ENCODE measurements around the gene ABCD2. TPM values are rescaled to one million over a fixed set of nuclear protein-coding genes. Genes with fewer than 3 reads are reported as not detected.
"Not testable (repeated sequence)": the region's sequence is repeated elsewhere in the genome, so short reads cannot be mapped to it uniquely, and the experiment has no call there.

ABCD2 gene
- total RNA-seq, 1 donor from 2014 or later, result 0.34 TPM

- DNase-seq (ENCODE audit: low spot score in 2 of 2, unreplicated experiment in 2 of 2), result no peak
- no peak for TF ChIP-seq CTCF (IDR thresholded peaks at IDR 0.05; ENCODE audit: unreplicated experiment)
- Mint-ChIP-seq H3K36me3 (no peaks in the 10 kb centered on the region), H3K27me3 (ENCODE audit: low read depth) (no peaks in the 10 kb centered on the region), H3K4me3 (no peak overlapping the region), H3K4me1 (no peaks in the 10 kb centered on the region), H3K9me3 (no peaks in the 10 kb centered on the region), H3K27ac (no peak overlapping the region)
Observed at GRCh38 chr12:39605501-39605900, 14.1 kb downstream of the ABCD2 start.

GRCh38 chr12:39603065-39603464 is 16.5 kb downstream of the ABCD2 start:
- no peak for TF ChIP-seq CTCF (IDR thresholded peaks at IDR 0.05; ENCODE audit: unreplicated experiment)
- H3K27ac Mint-ChIP-seq, result no peak overlapping the region
- no peak for DNase-seq (ENCODE audit: low spot score in 2 of 2, unreplicated experiment in 2 of 2)
- H3K27me3 Mint-ChIP-seq (ENCODE audit: low read depth), result no peaks in the 10 kb centered on the region
- no peaks in the 10 kb centered on the region for H3K4me1 Mint-ChIP-seq
- H3K36me3 Mint-ChIP-seq, result no peaks in the 10 kb centered on the region
- H3K9me3 Mint-ChIP-seq, result no peaks in the 10 kb centered on the region
- no peak overlapping the region for H3K4me3 Mint-ChIP-seq

GRCh38 chr12:39601951-39602350 is 17.7 kb downstream of the ABCD2 start:
- H3K4me1 Mint-ChIP-seq; H3K27ac Mint-ChIP-seq; DNase-seq (ENCODE audit: low spot score in 2 of 2, unreplicated experiment in 2 of 2); H3K9me3 Mint-ChIP-seq; H3K36me3 Mint-ChIP-seq; H3K27me3 Mint-ChIP-seq (ENCODE audit: low read depth); H3K4me3 Mint-ChIP-seq: not testable (repeated sequence)

GRCh38 chr12:39595928-39596327 is 23.7 kb downstream of the ABCD2 start:
- no peak for DNase-seq (ENCODE audit: low spot score in 2 of 2, unreplicated experiment in 2 of 2)
- H3K27ac Mint-ChIP-seq, result no peak overlapping the region
- no peaks in the 10 kb centered on the region for H3K27me3 Mint-ChIP-seq (ENCODE audit: low read depth)
- no peaks in the 10 kb centered on the region for H3K4me1 Mint-ChIP-seq
- no peak overlapping the region for H3K4me3 Mint-ChIP-seq
- no peak for TF ChIP-seq CTCF (IDR thresholded peaks at IDR 0.05; ENCODE audit: unreplicated experiment)
- H3K9me3 Mint-ChIP-seq, result no peaks in the 10 kb centered on the region
- H3K36me3 Mint-ChIP-seq, result no peaks in the 10 kb centered on the region

GRCh38 chr12:39592295-39592694 is 27.3 kb downstream of the ABCD2 start:
- DNase-seq (ENCODE audit: low spot score in 2 of 2, unreplicated experiment in 2 of 2), result no peak
- no peak for TF ChIP-seq CTCF (IDR thresholded peaks at IDR 0.05; ENCODE audit: unreplicated experiment)
- H3K9me3 Mint-ChIP-seq, result no peaks in the 10 kb centered on the region
- no peak overlapping the region for H3K27ac Mint-ChIP-seq
- peaks cover 1% of the 10 kb centered on the region for H3K27me3 Mint-ChIP-seq (ENCODE audit: low read depth)
- H3K4me3 Mint-ChIP-seq, result no peak overlapping the region
- H3K4me1 Mint-ChIP-seq, result no peaks in the 10 kb centered on the region
- no peaks in the 10 kb centered on the region for H3K36me3 Mint-ChIP-seq

GRCh38 chr12:39588348-39588747 is 31.3 kb downstream of the ABCD2 start:
- Mint-ChIP-seq H3K9me3 (peaks cover 9% of the 10 kb centered on the region), H3K27me3 (ENCODE audit: low read depth) (peaks cover 1% of the 10 kb centered on the region), H3K4me1 (no peaks in the 10 kb centered on the region), H3K27ac (no peak overlapping the region), H3K4me3 (no peak overlapping the region), H3K36me3 (no peaks in the 10 kb centered on the region)
- no peak for DNase-seq (ENCODE audit: low spot score in 2 of 2, unreplicated experiment in 2 of 2)
- no peak for TF ChIP-seq CTCF (IDR thresholded peaks at IDR 0.05; ENCODE audit: unreplicated experiment)
